ENCODE data around the gene IGFBP3. TPM values are rescaled to one million over a fixed set of nuclear protein-coding genes. Genes with fewer than 3 reads are reported as not detected.

Gene IGFBP3
- polyA plus RNA-seq, 1 donor from 2014 or later, result 1.6 TPM

- Histone ChIP-seq H4K20me1 (ENCODE audit: insufficient read depth) (no peaks in the 10 kb centered on the region), H3K4me2 (ENCODE audit: low read length) (no peak overlapping the region), H3K9me3 (ENCODE audit: low read length) (no peaks in the 10 kb centered on the region), H3K9ac (ENCODE audit: low read length) (no peak overlapping the region), H3K36me3 (ENCODE audit: insufficient read depth, low read length) (no peaks in the 10 kb centered on the region), H3K79me2 (replicated peaks; ENCODE audit: insufficient read depth, low read length) (no peaks in the 10 kb centered on the region), H2AFZ (ENCODE audit: low read depth, low read length) (no peak overlapping the region), H3K4me3 (ENCODE audit: low read length) (no peak overlapping the region), H3F3A (ENCODE audit: insufficient read depth, low read length, poor library complexity, severe bottlenecking) (no peaks in the 10 kb centered on the region), H3K9me2 (ENCODE audit: insufficient read depth, low read length) (no peaks in the 10 kb centered on the region), H3K27me3 (ENCODE audit: insufficient read depth, low read depth, low read length) (no peaks in the 10 kb centered on the region), H3K27ac (ENCODE audit: low read length) (no peak overlapping the region)
- no peak for TF ChIP-seq MXI1 (conservative IDR thresholded peaks at IDR 0.05; ENCODE audit: poor library complexity, severe bottlenecking)
- TF ChIP-seq EZH2 (IDR thresholded peaks at IDR 0.05; ENCODE audit: borderline replicate concordance, insufficient read depth, low read length, poor library complexity, severe bottlenecking), result no peak
- TF ChIP-seq RAD21 (conservative IDR thresholded peaks at IDR 0.05), result no peak
- no peak for TF ChIP-seq SMC3 (conservative IDR thresholded peaks at IDR 0.05; ENCODE audit: poor library complexity)
- no peak for TF ChIP-seq EP300 (conservative IDR thresholded peaks at IDR 0.05; ENCODE audit: poor library complexity, severe bottlenecking)
- TF ChIP-seq POLR2AphosphoS5 (IDR thresholded peaks at IDR 0.05), result no peak
- no peak for TF ChIP-seq CTCF (IDR thresholded peaks at IDR 0.05; ENCODE audit: poor library complexity, severe bottlenecking)
- TF ChIP-seq TAF1 (IDR thresholded peaks at IDR 0.05; ENCODE audit: low read depth), result no peak
- TF ChIP-seq, protein P1, sequence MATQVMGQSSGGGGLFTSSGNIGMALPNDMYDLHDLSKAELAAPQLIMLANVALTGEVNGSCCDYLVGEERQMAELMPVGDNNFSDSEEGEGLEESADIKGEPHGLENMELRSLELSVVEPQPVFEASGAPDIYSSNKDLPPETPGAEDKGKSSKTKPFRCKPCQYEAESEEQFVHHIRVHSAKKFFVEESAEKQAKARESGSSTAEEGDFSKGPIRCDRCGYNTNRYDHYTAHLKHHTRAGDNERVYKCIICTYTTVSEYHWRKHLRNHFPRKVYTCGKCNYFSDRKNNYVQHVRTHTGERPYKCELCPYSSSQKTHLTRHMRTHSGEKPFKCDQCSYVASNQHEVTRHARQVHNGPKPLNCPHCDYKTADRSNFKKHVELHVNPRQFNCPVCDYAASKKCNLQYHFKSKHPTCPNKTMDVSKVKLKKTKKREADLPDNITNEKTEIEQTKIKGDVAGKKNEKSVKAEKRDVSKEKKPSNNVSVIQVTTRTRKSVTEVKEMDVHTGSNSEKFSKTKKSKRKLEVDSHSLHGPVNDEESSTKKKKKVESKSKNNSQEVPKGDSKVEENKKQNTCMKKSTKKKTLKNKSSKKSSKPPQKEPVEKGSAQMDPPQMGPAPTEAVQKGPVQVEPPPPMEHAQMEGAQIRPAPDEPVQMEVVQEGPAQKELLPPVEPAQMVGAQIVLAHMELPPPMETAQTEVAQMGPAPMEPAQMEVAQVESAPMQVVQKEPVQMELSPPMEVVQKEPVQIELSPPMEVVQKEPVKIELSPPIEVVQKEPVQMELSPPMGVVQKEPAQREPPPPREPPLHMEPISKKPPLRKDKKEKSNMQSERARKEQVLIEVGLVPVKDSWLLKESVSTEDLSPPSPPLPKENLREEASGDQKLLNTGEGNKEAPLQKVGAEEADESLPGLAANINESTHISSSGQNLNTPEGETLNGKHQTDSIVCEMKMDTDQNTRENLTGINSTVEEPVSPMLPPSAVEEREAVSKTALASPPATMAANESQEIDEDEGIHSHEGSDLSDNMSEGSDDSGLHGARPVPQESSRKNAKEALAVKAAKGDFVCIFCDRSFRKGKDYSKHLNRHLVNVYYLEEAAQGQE (IDR thresholded peaks at IDR 0.05; ENCODE audit: borderline replicate concordance), result no peak
Observed at GRCh38 chr7:45912972-45913371, 8.1 kb downstream of the IGFBP3 start.

GRCh38 chr7:45911311-45911710 lies 9.8 kb downstream of the IGFBP3 start:
- Histone ChIP-seq H3K27me3 (ENCODE audit: insufficient read depth, low read depth, low read length) (no peaks in the 10 kb centered on the region), H3K27ac (ENCODE audit: low read length) (no peak overlapping the region), H3K9me2 (ENCODE audit: insufficient read depth, low read length) (no peaks in the 10 kb centered on the region), H3K9ac (ENCODE audit: low read length) (no peak overlapping the region), H3F3A (ENCODE audit: insufficient read depth, low read length, poor library complexity, severe bottlenecking) (no peaks in the 10 kb centered on the region), H3K9me3 (ENCODE audit: low read length) (no peaks in the 10 kb centered on the region), H3K4me3 (ENCODE audit: low read length) (no peak overlapping the region), H4K20me1 (ENCODE audit: insufficient read depth) (no peaks in the 10 kb centered on the region), H3K36me3 (ENCODE audit: insufficient read depth, low read length) (no peaks in the 10 kb centered on the region), H3K4me2 (ENCODE audit: low read length) (no peak overlapping the region), H2AFZ (ENCODE audit: low read depth, low read length) (no peak overlapping the region), H3K79me2 (replicated peaks; ENCODE audit: insufficient read depth, low read length) (no peaks in the 10 kb centered on the region)
- TF ChIP-seq EP300 (conservative IDR thresholded peaks at IDR 0.05; ENCODE audit: poor library complexity, severe bottlenecking) (no peak), CTCF (IDR thresholded peaks at IDR 0.05; ENCODE audit: poor library complexity, severe bottlenecking) (no peak), EZH2 (IDR thresholded peaks at IDR 0.05; ENCODE audit: borderline replicate concordance, insufficient read depth, low read length, poor library complexity, severe bottlenecking) (no peak), TAF1 (IDR thresholded peaks at IDR 0.05; ENCODE audit: low read depth) (no peak), MXI1 (conservative IDR thresholded peaks at IDR 0.05; ENCODE audit: poor library complexity, severe bottlenecking) (no peak), RAD21 (conservative IDR thresholded peaks at IDR 0.05) (no peak), SMC3 (conservative IDR thresholded peaks at IDR 0.05; ENCODE audit: poor library complexity) (no peak), POLR2AphosphoS5 (IDR thresholded peaks at IDR 0.05) (no peak)
- TF ChIP-seq, protein P1 (IDR thresholded peaks at IDR 0.05; ENCODE audit: borderline replicate concordance), result no peak
